HEK293 (cell line): ENCODE data around the gene TMED3.
A peak's percentile ranks its signal among the peaks of the same experiment; 100 is the strongest.

ENCODE experiments used
- GLI4 ChIP-seq: fragments of 450-650 bp; formaldehyde crosslinking; IDR thresholded peaks from 2 replicates; pipeline ENCODE4 v1.5.1; 2016; ENCODE audit warnings: missing biosample characterization, missing genetic modification characterization
- GLIS2 ChIP-seq: fragments of 450-650 bp; formaldehyde crosslinking; IDR thresholded peaks from 2 replicates; pipeline ENCODE4 v1.5.1; 2016; ENCODE audit warnings: missing biosample characterization, missing genetic modification characterization
- HIC1 ChIP-seq: fragments of 450-650 bp; formaldehyde crosslinking; IDR thresholded peaks from 2 replicates; pipeline ENCODE4 v1.5.1; 2016; ENCODE audit warnings: missing biosample characterization, missing genetic modification characterization
- PBX3 ChIP-seq: sonication (generic); formaldehyde crosslinking; IDR thresholded peaks from 2 replicates; pipeline ENCODE4 v1.8.1; 2022; ENCODE audit warnings: mild to moderate bottlenecking, moderate library complexity, missing genetic modification reagents
- PRDM1 ChIP-seq: fragments of 450-650 bp; formaldehyde crosslinking; IDR thresholded peaks from 2 replicates; pipeline ENCODE4; 2016; ENCODE audit warnings: missing biosample characterization, missing genetic modification characterization
- REST ChIP-seq: fragments of 450-650 bp; formaldehyde crosslinking; IDR thresholded peaks from 2 replicates; pipeline ENCODE4 v1.5.1; 2016; ENCODE audit warnings: missing biosample characterization, missing genetic modification characterization
- YY2 ChIP-seq: fragments of 450-650 bp; formaldehyde crosslinking; IDR thresholded peaks from 2 replicates; pipeline ENCODE4 v1.5.1; 2016; ENCODE audit warnings: missing biosample characterization, missing genetic modification characterization
- ZBTB48 ChIP-seq: fragments of 450-650 bp; formaldehyde crosslinking; IDR thresholded peaks from 2 replicates; pipeline ENCODE4 v1.5.1; 2016; ENCODE audit warnings: missing biosample characterization, missing genetic modification characterization
- ZBTB49 ChIP-seq: fragments of 450-650 bp; formaldehyde crosslinking; IDR thresholded peaks from 2 replicates; pipeline ENCODE4 v1.5.1; 2016; ENCODE audit warnings: missing biosample characterization, missing genetic modification characterization, low read depth
- ZBTB8A ChIP-seq: fragments of 450-650 bp; formaldehyde crosslinking; IDR thresholded peaks from 2 replicates; pipeline ENCODE4 v1.5.1; 2016; ENCODE audit warnings: missing biosample characterization, missing genetic modification characterization
- ZNF148 ChIP-seq: fragments of 450-650 bp; formaldehyde crosslinking; IDR thresholded peaks from 2 replicates; pipeline ENCODE4 v1.5.0; 2017; ENCODE audit warnings: missing biosample characterization, missing genetic modification characterization, borderline replicate concordance
- ZNF157 ChIP-seq: fragments of 450-650 bp; formaldehyde crosslinking; IDR thresholded peaks from 2 replicates; pipeline ENCODE4 v1.5.1; 2016; ENCODE audit warnings: missing biosample characterization, missing genetic modification characterization
- ZNF324 ChIP-seq: fragments of 450-650 bp; formaldehyde crosslinking; IDR thresholded peaks from 2 replicates; pipeline ENCODE4 v1.5.1; 2016; ENCODE audit warnings: missing biosample characterization, missing genetic modification characterization
- ZNF341 ChIP-seq: fragments of 450-650 bp; formaldehyde crosslinking; IDR thresholded peaks from 2 replicates; pipeline ENCODE4; 2016; ENCODE audit warnings: low read depth, missing biosample characterization, missing genetic modification characterization
- ZNF404 ChIP-seq: fragments of 450-650 bp; formaldehyde crosslinking; IDR thresholded peaks from 2 replicates; pipeline ENCODE4 v1.5.1; 2017; ENCODE audit warnings: missing biosample characterization, missing genetic modification characterization
- ZNF416 ChIP-seq: fragments of 450-650 bp; formaldehyde crosslinking; IDR thresholded peaks from 2 replicates; pipeline ENCODE4 v1.5.1; 2016; ENCODE audit warnings: missing biosample characterization, missing genetic modification characterization
- ZNF473 ChIP-seq: fragments of 450-650 bp; formaldehyde crosslinking; IDR thresholded peaks from 2 replicates; pipeline ENCODE4 v1.5.1; 2017; ENCODE audit warnings: missing biosample characterization, missing genetic modification characterization
- ZNF549 ChIP-seq: fragments of 450-650 bp; IDR thresholded peaks from 2 replicates; pipeline ENCODE4 v1.5.1; 2018; ENCODE audit warnings: missing biosample characterization, missing genetic modification characterization, mild to moderate bottlenecking, inconsistent platforms, moderate library complexity
- ZNF621 ChIP-seq: fragments of 450-650 bp; formaldehyde crosslinking; IDR thresholded peaks from 2 replicates; pipeline ENCODE4 v1.5.1; 2017; ENCODE audit warnings: missing biosample characterization, missing genetic modification characterization
- ZNF692 ChIP-seq: fragments of 450-650 bp; formaldehyde crosslinking; IDR thresholded peaks from 2 replicates; pipeline ENCODE4 v1.5.1; 2016; ENCODE audit warnings: missing biosample characterization, missing genetic modification characterization

The TMED3 gene

GRCh38 chr15:79283252-79284048 lies 27.5 kb upstream of the TMED3 start (continued):
- TF ChIP-seq ZNF692 (0 out of 2 replicates have a peak, but pooled peaks have one; percentile 12), PBX3 (CRISPR knock-in tag) (peak; percentile 89), HIC1 (tag by site-specific recombination) (peak; percentile 82), ZNF549 (tag by site-specific recombination) (no peak), ZNF341 (tag by site-specific recombination) (peak; percentile 82), ZNF157 (tag by site-specific recombination) (no peak), ZNF416 (tag by site-specific recombination) (no peak), ZNF404 (tag by site-specific recombination) (no peak), PRDM1 (tag by site-specific recombination) (no peak), ZBTB8A (peak; percentile 48), ZNF473 (tag by site-specific recombination) (no peak), ZNF148 (tag by site-specific recombination) (no peak), ZBTB49 (tag by site-specific recombination) (no peak), GLIS2 (tag by site-specific recombination) (no peak), REST (tag by site-specific recombination) (peak; percentile 97), ZBTB48 (tag by site-specific recombination) (0 out of 2 replicates have a peak, but pooled peaks have one; percentile 38), YY2 (tag by site-specific recombination) (no peak), ZNF324 (0 out of 2 replicates have a peak, but pooled peaks have one; percentile 30), ZNF621 (no peak), GLI4 (no peak)
